ENCODE data around the gene PHAF1. TPM values are rescaled to one million over a fixed set of nuclear protein-coding genes. Genes with fewer than 3 reads are reported as not detected.

The PHAF1 gene
- total and polyA plus RNA-seq, 2 experiments from 2014 or later = 15.2 to 24.4 TPM

DNA sequence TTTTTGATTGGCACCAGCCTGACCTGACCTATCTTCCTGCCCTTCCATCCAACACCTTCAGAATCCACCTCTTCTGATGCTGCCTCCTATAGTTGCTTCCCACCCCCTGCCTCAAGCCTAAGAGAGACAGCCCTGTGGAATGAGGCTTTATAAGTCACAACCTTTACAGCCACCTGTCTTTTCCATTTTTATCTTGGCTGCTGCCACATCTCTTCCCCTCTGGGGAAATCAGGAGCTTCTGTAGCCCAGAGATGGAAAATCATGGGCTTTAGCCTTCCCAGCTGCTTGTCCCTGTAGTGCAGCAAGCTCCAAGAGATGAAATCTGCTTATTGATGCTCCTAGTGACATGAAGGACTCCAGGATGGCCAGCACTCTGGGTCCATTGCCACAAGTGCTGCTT, 18.7 kb downstream of the PHAF1 start:
- Histone ChIP-seq H3K4me1 (ENCODE audit: insufficient read depth) (no peaks in the 10 kb centered on the region), H3K79me2 (ENCODE audit: insufficient read depth) (peaks cover 3% of the 10 kb centered on the region), H3K9me2 (ENCODE audit: insufficient read depth) (no peaks in the 10 kb centered on the region), H3K27ac (no peak overlapping the region), H3K9me3 (ENCODE audit: low read depth) (no peaks in the 10 kb centered on the region), H3F3A (ENCODE audit: insufficient read depth) (no peaks in the 10 kb centered on the region), H4K20me1 (ENCODE audit: insufficient read depth) (no peaks in the 10 kb centered on the region), H3K9ac (no peak overlapping the region), H2AFZ (no peak overlapping the region), H3K4me3 (no peak overlapping the region), H3K4me2 (ENCODE audit: unreplicated experiment) (no peak overlapping the region), H3K36me3 (ENCODE audit: low read depth) (peaks cover 18% of the 10 kb centered on the region; the same call in 1 of the 2 replicates), H3K27me3 (replicated peaks; ENCODE audit: insufficient read depth) (no peaks in the 10 kb centered on the region)
- in situ Hi-C loops (cut with MboI) = no loop called here
- no peak for DNase-seq
- no peak for TF ChIP-seq EZH2phosphoT487 (IDR thresholded peaks at IDR 0.05; ENCODE audit: insufficient read depth, low read depth)
- TF ChIP-seq EZH2 (IDR thresholded peaks at IDR 0.05; ENCODE audit: insufficient read depth, poor library complexity, severe bottlenecking) = no peak

DNA sequence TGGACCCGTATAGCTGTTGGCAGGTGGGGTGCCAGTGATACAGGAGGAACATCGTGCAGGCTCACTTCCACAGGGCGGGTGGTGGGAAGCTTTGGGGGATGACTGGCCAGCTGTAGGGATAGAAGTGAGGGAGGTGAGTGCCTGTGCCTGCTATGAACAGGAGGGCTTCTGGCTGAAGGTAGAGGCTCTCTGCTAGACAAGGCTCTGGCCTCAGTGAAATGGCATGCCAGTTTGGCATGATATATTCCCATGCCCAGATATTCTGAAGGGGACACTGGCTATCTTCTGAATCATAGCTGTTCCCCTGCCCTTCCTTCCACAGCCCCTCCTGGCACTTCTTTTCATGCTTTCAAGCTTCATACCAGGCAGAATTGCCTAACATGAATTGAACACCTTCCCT, 19.1 kb downstream of the PHAF1 start:
- H3F3A ChIP-seq (ENCODE audit: insufficient read depth) = no peaks in the 10 kb centered on the region
- no peaks in the 10 kb centered on the region for H4K20me1 ChIP-seq (ENCODE audit: insufficient read depth)
- H3K9ac ChIP-seq = no peak overlapping the region
- H2AFZ ChIP-seq = no peak overlapping the region
- H3K9me2 ChIP-seq (ENCODE audit: insufficient read depth) = no peaks in the 10 kb centered on the region
- no peak for DNase-seq
- H3K4me3 ChIP-seq = no peak overlapping the region
- no peak for TF ChIP-seq EZH2 (IDR thresholded peaks at IDR 0.05; ENCODE audit: insufficient read depth, poor library complexity, severe bottlenecking)
- TF ChIP-seq EZH2phosphoT487 (IDR thresholded peaks at IDR 0.05; ENCODE audit: insufficient read depth, low read depth) = no peak
- H3K27me3 ChIP-seq (replicated peaks; ENCODE audit: insufficient read depth) = no peaks in the 10 kb centered on the region
- H3K79me2 ChIP-seq (ENCODE audit: insufficient read depth) = no peaks in the 10 kb centered on the region; the same call in 1 of the 2 replicates
- no peaks in the 10 kb centered on the region for H3K4me1 ChIP-seq (ENCODE audit: insufficient read depth)
- H3K36me3 ChIP-seq (ENCODE audit: low read depth) = peaks cover 18% of the 10 kb centered on the region; the same call in 1 of the 2 replicates
- WGBS, 2 experiments (ENCODE audit: low coverage in 1 of 2, low lambda C conversion rate in 2 of 2, missing lambda C conversion rate in 2 of 2) = 97 to 100% methylated on average over 3 of the region's 3 CpGs
- H3K27ac ChIP-seq = no peak overlapping the region
- H3K9me3 ChIP-seq (ENCODE audit: low read depth) = no peaks in the 10 kb centered on the region
- in situ Hi-C loops (cut with MboI) = no loop called here
- no peak overlapping the region for H3K4me2 ChIP-seq (ENCODE audit: unreplicated experiment)

DNA sequence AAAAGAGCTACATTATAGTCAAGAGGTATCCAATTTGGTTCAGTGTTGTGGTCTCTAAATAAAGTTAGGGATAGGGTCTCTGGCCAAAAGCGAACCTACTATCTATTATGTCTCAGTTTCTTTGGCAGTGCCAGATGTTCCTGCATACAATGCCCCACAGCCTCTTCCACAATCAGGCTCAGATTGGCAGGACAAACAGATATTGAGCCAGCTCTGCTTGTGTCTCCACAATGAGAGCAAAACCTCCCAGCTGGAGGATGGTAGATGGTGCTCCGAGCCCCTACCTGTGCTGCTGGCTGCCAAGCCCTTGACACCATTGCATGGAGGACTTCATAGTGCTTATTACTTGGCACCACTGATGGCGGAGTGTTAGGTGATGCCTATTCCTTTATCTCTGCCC, 19.7 kb downstream of the PHAF1 start:
- H3K9me2 ChIP-seq (ENCODE audit: insufficient read depth) = no peaks in the 10 kb centered on the region
- no peak overlapping the region for H3K9ac ChIP-seq
- in situ Hi-C loops (cut with MboI) = no loop called here
- no peak for DNase-seq
- no peak overlapping the region for H3K27ac ChIP-seq
- H3K27me3 ChIP-seq (replicated peaks; ENCODE audit: insufficient read depth) = no peaks in the 10 kb centered on the region
- TF ChIP-seq EZH2phosphoT487 (IDR thresholded peaks at IDR 0.05; ENCODE audit: insufficient read depth, low read depth) (no peak), EZH2 (IDR thresholded peaks at IDR 0.05; ENCODE audit: insufficient read depth, poor library complexity, severe bottlenecking) (no peak)
- H3K4me3 ChIP-seq = no peak overlapping the region
- no peak overlapping the region for H3K4me2 ChIP-seq (ENCODE audit: unreplicated experiment)
- peaks cover 18% of the 10 kb centered on the region; the same call in 1 of the 2 replicates for H3K36me3 ChIP-seq (ENCODE audit: low read depth)
- WGBS, 2 experiments (ENCODE audit: low coverage in 1 of 2, low lambda C conversion rate in 2 of 2, missing lambda C conversion rate in 2 of 2) = 96 to 98% methylated on average over 3 of the region's 3 CpGs
- H2AFZ ChIP-seq = no peak overlapping the region
- H4K20me1 ChIP-seq (ENCODE audit: insufficient read depth) = no peaks in the 10 kb centered on the region
- H3F3A ChIP-seq (ENCODE audit: insufficient read depth) = no peaks in the 10 kb centered on the region
- no peaks in the 10 kb centered on the region for H3K9me3 ChIP-seq (ENCODE audit: low read depth)
- H3K4me1 ChIP-seq (ENCODE audit: insufficient read depth) = no peaks in the 10 kb centered on the region
- H3K79me2 ChIP-seq (ENCODE audit: insufficient read depth) = no peaks in the 10 kb centered on the region

DNA sequence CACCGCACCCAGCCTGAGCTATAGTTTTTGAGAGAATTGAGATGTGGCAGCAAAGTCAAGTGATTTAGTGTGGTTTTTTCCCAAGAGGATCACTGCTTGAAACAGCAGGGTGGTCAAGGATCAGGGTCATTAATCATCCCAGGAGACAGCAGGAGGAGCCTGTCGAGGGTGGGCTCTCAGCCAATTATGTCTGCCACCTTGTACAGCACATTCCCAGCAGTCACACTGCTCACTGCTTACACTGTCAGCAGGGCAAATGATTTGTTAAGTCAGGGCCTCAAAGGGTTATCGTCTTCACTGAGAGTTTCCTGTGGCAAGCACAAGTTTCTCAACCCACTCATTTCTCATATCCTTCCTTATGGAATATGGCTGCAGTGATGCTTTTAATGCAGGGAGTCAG, 27.9 kb downstream of the PHAF1 start:
- Histone ChIP-seq H3K4me2 (ENCODE audit: unreplicated experiment) (no peak overlapping the region), H3K9me2 (ENCODE audit: insufficient read depth) (no peaks in the 10 kb centered on the region), H3K4me1 (ENCODE audit: insufficient read depth) (no peaks in the 10 kb centered on the region), H3K27me3 (replicated peaks; ENCODE audit: insufficient read depth) (no peaks in the 10 kb centered on the region), H3F3A (ENCODE audit: insufficient read depth) (no peaks in the 10 kb centered on the region), H3K36me3 (ENCODE audit: low read depth) (peaks cover 32% of the 10 kb centered on the region; the same call in 1 of the 2 replicates), H3K4me3 (no peak overlapping the region), H3K9me3 (ENCODE audit: low read depth) (no peaks in the 10 kb centered on the region), H3K9ac (no peak overlapping the region), H2AFZ (no peak overlapping the region), H4K20me1 (ENCODE audit: insufficient read depth) (no peaks in the 10 kb centered on the region), H3K27ac (no peak overlapping the region), H3K79me2 (ENCODE audit: insufficient read depth) (no peaks in the 10 kb centered on the region)
- 49 to 59% methylated on average over 3 of the region's 3 CpGs for WGBS, 2 experiments (ENCODE audit: low coverage in 1 of 2, low lambda C conversion rate in 2 of 2, missing lambda C conversion rate in 2 of 2)
- in situ Hi-C loops (cut with MboI) = no loop called here
- no peak for DNase-seq
- no peak for TF ChIP-seq EZH2phosphoT487 (IDR thresholded peaks at IDR 0.05; ENCODE audit: insufficient read depth, low read depth)
- TF ChIP-seq EZH2 (IDR thresholded peaks at IDR 0.05; ENCODE audit: insufficient read depth, poor library complexity, severe bottlenecking) = no peak

DNA sequence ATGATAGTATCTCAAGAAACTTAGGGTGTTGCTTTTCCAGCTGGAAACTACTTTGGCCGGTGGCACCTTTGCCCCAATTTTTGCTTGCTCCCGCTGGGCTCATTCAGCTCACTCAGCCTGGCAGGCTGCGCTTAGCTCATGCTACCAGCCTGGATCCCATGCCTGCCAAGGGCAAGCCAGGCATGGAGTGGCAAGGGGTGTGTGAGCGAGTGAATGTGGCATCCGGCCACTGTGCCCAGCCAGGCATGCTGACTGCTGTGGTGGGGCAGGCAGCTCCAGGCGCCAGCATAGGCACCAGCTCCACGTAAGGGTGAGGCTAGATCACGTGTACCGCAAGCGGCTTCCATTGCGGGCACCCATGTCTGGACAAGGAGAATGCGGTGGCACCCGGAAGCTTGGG, 31.6 kb downstream of the PHAF1 start:
- Histone ChIP-seq H3K36me3 (ENCODE audit: low read depth) (peaks cover 15% of the 10 kb centered on the region; the same call in 1 of the 2 replicates), H3K9me2 (ENCODE audit: insufficient read depth) (no peaks in the 10 kb centered on the region), H3F3A (ENCODE audit: insufficient read depth) (peaks cover 6% of the 10 kb centered on the region; the same call in 1 of the 2 replicates), H3K9ac (no peak overlapping the region), H3K9me3 (ENCODE audit: low read depth) (no peaks in the 10 kb centered on the region), H3K4me2 (ENCODE audit: unreplicated experiment) (no peak overlapping the region), H3K27me3 (replicated peaks; ENCODE audit: insufficient read depth) (no peaks in the 10 kb centered on the region), H3K79me2 (ENCODE audit: insufficient read depth) (no peaks in the 10 kb centered on the region), H4K20me1 (ENCODE audit: insufficient read depth) (no peaks in the 10 kb centered on the region), H3K4me1 (ENCODE audit: insufficient read depth) (no peaks in the 10 kb centered on the region), H3K27ac (no peak overlapping the region), H3K4me3 (no peak overlapping the region), H2AFZ (no peak overlapping the region)
- in situ Hi-C loops (cut with MboI) = no loop called here
- no peak for DNase-seq
- 95 to 98% methylated on average over 12 to 13 of the region's 13 CpGs for WGBS, 2 experiments (ENCODE audit: low coverage in 1 of 2, low lambda C conversion rate in 2 of 2, missing lambda C conversion rate in 2 of 2)
- TF ChIP-seq EZH2 (IDR thresholded peaks at IDR 0.05; ENCODE audit: insufficient read depth, poor library complexity, severe bottlenecking) (no peak), EZH2phosphoT487 (IDR thresholded peaks at IDR 0.05; ENCODE audit: insufficient read depth, low read depth) (no peak)

Data from GM23248 (cell line).